Stimulated activated naive CD8-positive, alpha-beta T cell treated with anti-CD3 and anti-CD28 coated beads, Interleukin-15, Interleukin-2, amounts not matched to agents 100 U/mL and 50 U/mL, for 24 hours (primary cell): ENCODE measurements around the gene IGFBP4.

Source experiments
- ATAC-seq: fragments of 150-1000 bp; cut with Tn5 transposase; one replicate; pipeline ENCODE4 v1.10.0; 2021
- DNase-seq: peaks from one replicate; pipeline ENCODE4 v3.0.0; 2021

Gene IGFBP4

DNA sequence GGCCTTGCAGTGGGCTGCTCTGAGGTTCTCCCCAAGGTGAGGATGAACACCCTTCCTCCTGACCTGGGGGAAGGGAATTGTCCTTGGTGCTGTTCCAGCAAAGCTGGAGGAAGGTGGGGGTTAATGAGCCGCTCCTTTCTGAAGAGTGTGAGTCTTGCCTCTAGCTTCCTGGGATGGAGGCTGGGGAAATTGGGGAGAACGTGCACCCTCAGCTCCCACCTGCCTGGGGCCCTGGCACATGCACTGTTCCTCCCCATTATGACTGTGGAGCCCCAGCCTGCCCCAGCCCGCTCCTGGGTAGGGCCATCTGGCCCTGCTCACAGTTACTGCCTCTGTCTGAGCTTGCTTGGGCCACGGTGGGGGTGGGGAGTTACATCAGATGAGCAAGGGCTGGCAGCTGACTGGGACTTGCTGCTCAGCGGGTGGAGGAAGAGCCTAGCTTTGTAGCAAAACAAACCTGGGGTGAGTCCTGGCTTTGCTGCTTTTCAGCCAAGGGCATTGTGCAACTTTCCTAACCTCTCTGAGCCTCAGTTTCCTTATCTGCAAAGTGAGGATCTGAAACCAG lies 47.1 kb downstream of the IGFBP4 start:
- no peak for DNase-seq
- no peak for ATAC-seq

DNA sequence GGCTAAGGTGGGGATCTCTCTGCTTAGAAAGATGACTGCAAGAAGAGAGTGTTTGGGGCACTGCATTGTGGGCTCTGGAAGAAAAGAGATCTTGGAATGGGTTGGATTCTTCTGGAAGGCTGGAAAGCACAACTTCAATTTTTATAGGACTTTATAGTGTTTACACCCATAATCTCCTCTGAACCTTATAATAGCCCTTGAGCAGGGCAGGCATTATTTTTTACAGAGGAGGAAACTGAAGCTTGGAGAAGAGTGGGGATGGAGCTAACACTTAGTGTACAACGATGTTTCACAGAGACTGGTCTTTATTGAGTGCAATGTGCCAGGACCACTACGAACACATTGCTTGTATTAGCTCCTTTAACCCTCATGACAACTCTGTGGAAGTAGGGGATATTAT lies 47.7 kb downstream of the IGFBP4 start:
- ATAC-seq (no peak), DNase-seq (no peak)

DNA sequence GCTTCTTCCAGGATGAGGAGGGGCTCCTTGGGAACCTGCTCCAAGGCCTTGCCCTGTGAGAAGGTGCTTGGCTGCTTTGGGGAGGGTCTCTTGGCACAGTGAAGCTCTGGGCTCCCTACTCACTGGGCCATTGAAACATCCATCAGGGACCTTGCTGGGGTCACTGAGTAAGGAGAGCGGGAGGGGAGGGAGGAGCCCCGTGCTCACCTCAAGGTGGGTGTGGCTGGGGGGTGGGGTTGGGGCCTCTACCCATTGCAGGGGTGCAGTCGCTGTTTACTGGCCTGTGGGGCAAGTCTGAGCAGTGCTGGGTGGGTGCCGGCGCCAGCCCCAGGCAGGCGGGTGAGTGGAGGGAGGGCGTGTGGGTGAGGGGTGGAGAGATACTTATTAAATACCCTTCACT lies 48.2 kb downstream of the IGFBP4 start:
- ATAC-seq (no peak), DNase-seq (no peak)

DNA sequence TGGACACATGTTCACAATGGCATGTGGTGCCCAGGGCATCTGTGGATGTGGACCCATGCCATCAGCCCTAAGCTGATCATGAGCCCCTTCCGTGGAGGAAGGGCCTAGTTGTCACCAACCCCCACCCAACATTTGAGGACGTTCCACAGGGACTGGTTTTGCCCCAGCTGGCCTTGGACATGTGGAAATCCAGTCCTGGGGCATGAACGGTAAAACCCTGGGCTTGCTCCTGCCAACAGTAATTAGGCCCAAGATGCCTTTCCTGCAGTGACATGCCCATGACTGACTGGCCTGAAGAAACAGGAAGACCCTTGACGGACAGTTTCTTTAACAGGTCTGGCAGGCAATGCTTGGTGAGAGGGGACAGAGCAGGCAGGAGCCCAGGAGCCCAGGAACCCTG lies 50.4 kb downstream of the IGFBP4 start:
- DNase-seq (no peak), ATAC-seq (no peak)

DNA sequence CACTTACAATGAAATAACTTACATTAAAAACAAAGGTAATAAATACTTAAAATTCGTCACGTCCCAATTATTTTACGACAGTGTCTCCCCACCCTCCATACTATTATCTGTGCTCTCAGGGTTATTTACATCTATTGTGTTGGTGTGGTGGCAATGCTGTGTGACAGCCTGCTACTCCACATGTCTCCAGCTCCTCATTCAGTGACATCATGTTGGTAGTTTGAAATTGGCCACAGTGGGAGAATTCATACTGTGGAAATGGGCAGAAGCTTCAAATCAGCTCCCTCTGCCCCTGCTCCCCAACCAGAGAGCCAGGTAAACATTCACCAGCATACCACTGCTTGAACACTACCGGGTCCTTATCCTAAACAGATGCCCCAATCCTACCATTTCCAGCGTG lies 51.9 kb downstream of the IGFBP4 start:
- DNase-seq = no peak
- no peak for ATAC-seq

DNA sequence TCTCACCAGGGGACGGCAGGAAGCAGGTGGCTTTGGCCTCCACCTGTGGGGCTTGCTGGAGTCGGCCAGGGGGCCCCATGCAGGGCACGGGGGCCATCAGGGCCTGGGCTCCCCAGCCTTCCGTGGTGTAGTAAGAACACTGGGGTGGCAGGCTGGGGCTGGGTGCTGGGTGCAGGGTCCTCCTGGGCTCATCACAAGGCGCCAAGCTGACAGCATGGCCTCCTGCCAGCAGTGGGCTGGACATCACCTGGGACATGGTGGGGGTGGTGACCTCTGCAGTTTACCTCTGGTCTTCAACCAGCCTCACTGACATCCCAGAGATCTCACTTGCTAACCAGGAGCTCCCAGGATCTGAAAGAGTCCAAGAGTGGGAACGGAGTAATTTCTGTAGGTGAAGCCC lies 52.9 kb downstream of the IGFBP4 start:
- ATAC-seq (no peak), DNase-seq (no peak)

DNA sequence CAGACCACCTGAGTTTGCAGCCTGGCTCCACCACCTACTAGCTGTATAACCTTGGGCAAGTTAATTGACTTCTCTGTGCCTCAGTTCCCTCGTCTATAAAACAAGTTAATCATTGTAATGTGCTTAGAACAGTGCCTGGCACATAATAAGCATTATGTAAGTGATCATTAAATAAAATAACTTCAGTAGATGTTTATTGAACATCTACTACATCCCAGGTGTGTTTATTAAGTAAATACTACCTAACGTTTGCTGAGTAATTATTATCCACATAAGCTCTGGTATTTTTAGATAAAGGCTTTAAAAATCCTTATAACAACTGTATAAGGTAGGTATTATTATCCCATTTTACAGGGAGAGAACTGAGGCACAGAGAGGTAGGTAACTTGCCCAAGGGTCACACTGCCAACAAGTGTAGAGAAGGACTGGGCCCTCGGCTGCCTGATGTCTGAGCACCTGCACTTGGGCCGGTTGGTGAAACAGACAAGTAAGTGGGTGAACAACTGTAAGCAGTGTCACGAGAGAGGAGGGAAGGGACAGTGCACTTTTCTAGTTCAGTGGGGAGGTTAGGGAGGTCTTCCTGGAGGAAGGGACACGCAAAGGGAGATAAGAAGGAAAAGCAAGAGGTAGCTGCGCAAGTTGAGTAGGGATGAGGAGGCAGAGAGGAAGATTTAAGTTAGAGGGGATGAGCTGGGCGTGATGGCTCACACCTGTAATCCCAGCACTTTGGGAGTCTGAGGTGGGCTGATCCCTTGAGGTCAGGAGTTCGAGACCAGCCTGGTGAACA lies 53.6 kb downstream of the IGFBP4 start:
- no peak for ATAC-seq
- DNase-seq = no peak

DNA sequence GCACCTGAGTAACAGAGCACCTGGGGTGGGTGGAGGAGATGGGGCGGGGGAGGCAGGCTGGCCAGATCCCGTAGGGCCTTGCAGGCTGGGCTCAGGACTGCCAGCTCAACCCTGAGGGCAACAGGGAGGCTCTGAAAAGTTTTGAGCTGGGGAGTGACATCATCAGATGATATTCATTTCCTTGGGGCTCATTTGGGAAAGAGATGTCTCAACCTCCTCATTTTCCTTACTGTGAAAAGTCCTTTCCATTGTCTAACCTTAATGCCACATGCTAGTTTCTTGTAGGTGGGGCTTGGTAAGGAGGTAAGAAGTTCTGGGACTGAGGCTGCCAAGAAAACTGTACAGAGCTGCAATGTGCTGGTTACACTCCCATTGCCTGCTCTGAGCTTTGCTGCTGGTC lies 54.4 kb downstream of the IGFBP4 start:
- no peak for ATAC-seq
- no peak for DNase-seq

DNA sequence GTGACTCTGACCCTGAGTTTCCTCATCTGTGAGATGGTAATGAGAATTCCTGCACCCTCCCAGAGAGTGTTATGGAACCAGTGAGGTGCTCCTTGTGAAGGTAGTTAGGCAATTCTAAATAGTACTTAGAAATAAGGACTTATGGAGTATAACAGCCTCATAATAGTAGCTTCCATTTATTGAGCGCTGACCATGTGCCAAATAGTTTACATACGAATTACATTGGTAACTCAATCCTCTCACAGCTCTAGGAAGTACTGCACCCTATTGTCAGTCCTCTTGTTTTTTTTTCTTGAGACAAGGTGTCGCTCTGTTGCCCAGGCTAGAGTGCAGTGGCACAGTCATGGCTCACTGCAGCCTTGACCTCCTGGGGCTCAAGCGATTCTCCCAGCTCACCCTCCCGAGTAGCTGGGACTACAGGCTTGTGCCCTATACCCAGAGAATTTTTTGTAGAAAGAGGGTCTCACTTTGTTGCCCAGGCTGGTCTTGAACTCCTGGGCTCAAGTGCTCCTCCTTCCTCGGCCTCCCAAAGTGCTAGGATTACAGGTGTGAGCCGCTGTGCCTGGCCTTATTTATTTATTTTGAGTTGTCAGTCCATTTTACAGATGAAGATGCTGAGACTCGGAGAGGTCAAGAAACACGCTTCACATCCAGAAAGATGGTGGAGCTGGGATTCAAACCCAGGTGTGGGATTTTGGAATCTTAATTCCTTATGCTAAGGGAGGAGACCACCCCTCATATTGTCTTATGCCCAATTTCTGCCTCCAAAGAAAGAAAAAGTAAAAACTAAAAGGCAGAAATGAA lies 55.2 kb downstream of the IGFBP4 start:
- ATAC-seq (no peak), DNase-seq (no peak)

DNA sequence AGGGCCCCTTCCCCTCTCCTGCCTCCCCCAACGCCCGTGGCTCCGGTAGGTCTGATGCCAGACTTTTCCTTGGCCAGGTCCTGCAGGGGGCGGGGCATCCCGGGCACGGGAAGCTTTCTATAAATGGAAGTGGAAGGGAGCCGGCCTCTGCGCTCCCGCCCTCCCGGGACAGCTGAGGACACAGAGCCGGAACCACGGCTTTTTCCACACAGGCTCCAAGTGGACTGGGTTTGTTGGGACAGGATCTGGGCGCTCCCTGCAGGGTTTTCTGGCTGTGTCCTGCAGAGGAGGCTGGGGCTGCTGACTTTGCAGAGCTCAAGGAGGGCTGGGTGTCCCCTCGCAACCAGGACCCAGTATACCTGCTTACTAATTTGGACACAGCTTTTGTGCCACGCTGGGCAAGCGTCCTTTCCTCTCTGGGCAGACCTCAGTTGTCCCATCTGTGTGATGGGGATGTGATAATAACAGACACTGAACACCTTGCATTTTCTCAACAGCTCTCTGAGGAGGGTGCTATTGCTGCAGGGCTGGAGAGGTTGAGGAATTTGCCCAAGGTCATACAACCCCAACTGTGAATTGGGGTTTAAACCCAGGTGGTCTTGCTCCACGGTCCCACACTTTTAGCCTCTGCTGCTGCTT lies 56.4 kb downstream of the IGFBP4 start:
- ATAC-seq = no peak
- DNase-seq = no peak

DNA sequence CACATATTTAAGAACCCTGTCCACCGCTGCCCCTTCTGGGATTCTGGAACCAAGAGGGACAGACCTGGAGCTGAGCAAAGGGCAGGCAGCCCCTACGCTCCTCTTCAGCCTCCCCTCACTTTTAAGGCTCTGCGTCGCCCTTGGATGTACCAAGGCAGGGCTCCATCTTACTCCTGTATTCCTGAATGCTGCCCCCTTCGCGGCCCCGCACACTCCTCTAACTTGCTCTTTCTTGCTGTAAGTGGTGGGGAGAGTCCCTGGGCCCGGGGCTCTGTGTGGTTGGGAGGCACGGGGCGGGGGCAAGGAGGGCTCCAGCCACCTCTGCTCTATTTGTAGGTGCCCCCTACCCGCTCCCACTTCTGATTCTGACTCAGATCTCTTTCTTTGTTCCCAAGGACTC lies 56.9 kb downstream of the IGFBP4 start:
- no peak for ATAC-seq
- DNase-seq = no peak

DNA sequence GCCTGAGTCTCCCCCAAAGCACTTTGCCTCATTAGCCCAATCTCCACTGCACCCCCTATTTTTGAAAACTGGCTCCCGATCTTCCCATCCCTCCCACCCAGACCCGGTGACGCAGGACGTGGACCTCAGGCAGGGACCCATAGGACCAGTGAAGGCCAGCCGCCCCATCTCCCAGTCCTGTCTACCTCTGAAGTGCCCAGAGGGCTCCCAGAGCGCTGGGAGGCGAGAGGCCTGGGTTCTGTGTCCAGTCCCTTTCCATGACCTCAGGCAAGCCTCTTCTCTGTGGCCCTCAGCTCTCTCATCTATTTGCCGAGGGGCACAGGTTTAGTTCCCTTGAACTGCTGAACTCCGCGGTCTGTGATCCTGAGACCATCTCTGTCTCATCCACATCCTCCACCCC lies 57.5 kb downstream of the IGFBP4 start:
- no peak for DNase-seq
- ATAC-seq = no peak

DNA sequence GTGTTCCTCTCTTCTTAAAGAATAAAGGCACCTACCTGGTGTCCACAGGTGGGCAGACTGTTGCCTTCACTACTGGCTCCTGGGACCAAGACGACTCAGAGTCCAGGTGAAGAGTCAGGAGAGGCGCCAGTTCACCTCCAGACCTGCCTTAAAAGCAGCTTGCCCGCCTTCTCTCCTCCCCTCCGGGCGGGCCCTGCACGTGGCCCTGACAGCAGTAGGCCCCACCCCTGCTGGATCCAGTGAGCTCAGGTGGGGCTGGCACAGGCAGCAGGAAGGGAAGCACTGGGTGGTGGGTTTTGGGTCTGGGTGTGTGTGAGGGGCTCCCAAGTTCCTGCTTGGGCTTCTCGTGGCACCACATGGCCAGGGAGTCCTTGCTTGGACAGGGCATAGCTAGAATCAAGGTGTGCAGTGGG lies 58.3 kb downstream of the IGFBP4 start, which contains the start of gene TNS4:
TSS of gene TNS4 (minus strand) at position 125 of the 413 bp plus-strand sequence. CDS start 5,198 bp downstream, outside the sequence.
- ATAC-seq = no peak
- DNase-seq = no peak

DNA sequence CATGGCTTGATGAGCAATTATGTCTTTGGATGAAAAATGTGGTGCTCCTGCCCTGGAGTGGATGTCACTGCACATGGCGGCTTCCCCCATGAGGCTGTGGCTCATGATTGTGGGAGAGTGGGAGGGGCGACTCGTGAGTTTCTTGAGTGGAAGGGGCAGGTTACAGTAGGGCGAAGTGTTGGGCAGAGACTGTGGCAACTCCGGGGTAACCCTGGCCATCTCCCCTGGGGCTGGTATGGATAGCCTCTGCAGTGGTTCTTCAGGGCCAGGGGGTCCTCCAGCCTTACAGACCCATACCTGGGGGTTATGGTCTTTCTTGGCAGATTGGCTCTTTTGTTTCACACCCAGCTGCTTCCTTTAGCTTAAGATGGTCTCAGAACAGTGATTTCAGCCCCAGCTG lies 59.5 kb downstream of the IGFBP4 start:
- ATAC-seq (no peak), DNase-seq (no peak)

DNA sequence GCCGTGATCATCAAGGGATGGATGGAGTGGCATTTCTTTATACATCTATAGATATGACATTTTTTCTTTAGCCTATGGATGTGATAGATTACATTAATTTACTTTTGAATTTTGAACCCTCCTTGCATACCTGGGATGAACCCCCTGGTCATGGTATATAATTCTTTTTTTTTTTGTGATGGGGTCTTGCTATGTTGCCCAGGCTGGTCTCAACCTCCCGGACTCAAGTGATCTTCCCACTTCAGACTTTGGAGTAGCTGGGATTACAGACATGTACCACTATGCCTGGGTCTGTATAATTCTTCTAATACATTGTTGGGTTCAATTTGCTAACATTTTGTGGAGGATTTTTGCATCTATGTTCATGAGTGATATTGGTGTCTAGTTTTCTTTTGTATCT lies 59.9 kb downstream of the IGFBP4 start:
- no peak for ATAC-seq
- DNase-seq = no peak

DNA sequence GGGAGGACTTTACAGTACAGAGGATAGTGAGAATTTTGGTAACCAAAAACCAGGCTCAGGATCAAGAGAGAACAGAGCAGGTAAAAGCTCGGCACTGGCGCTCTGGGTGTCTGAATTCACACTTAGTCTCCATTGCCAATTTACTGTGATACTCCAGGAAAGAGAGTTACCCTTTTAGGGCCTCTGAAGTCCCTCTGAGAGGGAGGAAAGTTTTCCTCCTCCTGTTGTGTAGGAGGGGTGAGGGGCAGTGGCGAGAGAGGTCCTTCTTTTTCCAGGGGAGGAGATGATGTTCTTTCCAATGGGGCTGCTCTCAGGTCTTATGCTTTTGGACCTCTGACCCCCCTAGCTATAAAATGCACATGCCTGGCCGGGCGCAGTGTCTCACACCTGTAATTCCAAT lies 63.5 kb downstream of the IGFBP4 start:
- ATAC-seq = no peak
- DNase-seq = no peak
